Stimulated activated CD4-positive, alpha-beta T cell treated with anti-CD3 and anti-CD28 coated beads, Interleukin-2, amount 100 ng/mL, for 24 hours (primary cell): Measurements from ENCODE around the gene NAA80.

Source experiments
- DNase-seq, 2 donors: peaks; one replicate each; pipeline ENCODE4 v3.0.0-alpha.2; 2020

NAA80 gene

DNA sequence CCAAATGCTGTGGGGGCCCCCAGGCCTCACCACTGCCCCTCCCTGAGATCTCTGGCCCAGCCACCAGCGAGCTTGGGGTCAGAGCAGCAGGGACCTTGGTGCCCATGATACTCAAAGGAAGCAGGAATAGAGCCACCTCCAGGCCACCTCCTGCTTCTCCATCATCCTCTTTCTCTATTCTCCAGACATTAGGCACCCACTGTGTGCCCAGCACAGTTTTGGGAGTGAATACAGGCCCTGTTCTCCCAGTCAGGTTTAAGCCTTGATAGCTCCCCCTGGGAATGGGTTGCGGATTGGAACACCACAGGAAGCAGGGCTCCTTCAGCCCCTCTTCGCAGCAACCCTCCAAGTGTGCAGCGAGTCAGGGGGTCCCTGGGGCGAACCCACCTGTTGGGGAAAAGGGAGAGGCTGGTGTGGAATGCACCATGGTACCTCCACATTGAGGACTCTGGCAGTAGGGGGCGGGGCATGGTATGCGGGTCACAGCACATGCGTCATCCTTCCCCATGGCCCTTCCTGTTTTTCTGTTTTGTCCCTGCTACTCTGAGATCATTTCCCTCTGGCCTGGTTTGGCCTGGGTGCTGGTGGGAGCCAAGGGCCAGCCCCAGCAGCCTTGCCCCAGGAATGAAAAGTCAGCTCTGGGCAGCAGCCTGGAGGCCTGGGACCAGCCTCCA is 44.5 kb downstream of the NAA80 start:
- DNase-seq, result no peak

DNA sequence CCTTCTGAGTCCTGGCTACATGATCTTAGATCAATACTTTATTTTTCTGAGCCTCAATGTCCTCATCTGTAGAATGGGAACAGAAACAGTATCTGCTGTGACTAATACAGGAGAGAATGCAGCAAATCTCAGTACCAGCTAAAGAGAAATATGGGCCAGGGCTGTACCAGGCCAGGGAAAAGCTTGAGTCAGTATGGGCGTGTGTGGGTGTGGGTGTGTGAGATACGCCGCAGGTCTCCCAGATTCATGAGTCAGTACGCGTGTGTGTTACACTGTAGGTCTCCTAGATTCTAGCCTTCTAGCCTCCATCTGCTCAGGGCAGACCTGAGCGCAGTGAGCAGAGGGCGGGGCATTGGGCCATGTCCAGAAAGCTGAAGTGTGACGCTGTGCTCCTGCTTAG is 48.0 kb downstream of the NAA80 start:
- peak; percentile 64 to 65 for DNase-seq

DNA sequence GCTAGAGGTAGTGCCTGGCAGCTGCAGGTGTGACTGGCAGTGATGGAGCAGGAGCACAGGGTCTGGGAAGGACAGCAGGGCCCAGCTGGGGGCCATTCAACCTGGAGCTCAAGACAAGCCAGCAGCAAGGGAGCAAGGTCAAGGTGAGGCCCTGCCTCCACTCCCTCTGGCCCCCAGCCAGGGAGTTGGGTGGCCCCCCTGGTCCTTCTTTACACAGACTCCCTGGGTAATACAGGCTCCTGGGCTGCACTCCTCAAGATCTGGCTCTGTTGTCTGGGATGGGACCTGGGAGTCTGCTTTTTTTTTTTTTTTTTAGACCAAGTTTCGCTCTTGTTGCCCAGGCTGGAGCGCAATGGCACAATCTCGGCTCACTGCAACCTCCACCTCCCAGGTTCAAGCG is 48.7 kb downstream of the NAA80 start:
- no peak for DNase-seq

DNA sequence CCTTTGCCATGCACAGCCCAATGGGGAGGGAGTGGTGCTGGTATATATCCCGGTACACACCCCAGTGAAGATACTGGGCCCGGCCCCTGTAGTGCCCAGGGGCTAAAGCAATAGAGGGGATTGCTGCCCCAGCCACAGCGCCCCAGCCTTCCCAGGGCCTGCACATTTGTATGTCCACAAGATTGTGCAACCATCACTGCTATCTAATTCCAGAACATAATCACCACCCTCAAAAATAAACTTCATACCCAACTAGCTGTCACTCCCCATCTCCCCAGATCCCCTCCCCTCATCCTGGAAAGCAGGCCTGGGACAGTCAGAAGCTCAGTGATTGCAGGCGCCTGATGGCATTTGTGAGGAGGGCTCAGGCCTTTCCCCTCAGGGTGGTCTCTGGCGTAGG is 49.7 kb downstream of the NAA80 start:
- no peak for DNase-seq

DNA sequence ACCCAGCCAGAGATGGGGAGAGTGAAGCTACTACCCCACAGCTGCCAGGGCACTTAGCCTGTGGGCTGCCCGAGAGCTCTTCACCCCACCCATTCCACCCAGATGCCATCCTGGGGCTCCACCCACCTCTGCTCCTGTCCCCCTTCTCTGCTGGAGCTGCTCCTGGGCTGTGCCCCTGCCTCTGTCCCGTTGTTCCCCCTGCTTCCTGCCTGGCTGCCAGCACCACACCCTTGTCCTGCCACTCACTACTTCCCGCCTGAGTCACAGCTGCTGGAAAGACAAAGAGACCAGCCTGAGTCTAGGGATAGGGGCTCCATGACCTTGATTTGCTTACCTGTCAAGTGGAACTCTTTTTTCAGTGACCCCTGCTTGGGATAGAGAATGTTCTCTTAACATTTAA is 50.8 kb downstream of the NAA80 start:
- DNase-seq, result no peak

DNA sequence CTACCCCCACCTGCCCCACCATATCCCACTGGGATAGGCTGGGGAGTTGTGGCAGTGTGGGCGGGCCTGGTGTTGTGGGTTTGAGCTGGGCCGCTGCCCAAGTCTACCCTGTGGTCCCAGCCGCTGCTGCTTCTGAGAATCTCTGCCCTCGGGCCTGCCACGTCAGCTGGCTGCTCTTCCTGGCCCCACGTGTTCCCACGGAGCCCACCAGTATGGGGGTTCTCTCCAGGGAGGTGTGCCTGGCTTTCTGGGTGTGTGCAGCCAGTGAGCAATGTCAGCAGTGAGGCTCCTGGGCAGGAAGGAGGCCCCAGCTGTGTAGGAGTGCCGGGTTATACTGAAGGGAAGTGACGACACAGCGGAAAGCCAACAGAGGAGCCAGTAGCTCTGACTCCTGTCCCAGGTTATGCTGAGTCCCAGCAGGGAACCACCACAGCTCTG is 52.7 kb downstream of the NAA80 start:
- peak; percentile 85 to 86 for DNase-seq
